ENCODE data around the gene MRPL39. TPM values are rescaled to one million over a fixed set of nuclear protein-coding genes. Genes with fewer than 3 reads are reported as not detected.

The MRPL39 gene
- total RNA-seq, 2 donors from 2014 or later: 25.9 to 35.7 TPM

- TF ChIP-seq, protein P1, sequence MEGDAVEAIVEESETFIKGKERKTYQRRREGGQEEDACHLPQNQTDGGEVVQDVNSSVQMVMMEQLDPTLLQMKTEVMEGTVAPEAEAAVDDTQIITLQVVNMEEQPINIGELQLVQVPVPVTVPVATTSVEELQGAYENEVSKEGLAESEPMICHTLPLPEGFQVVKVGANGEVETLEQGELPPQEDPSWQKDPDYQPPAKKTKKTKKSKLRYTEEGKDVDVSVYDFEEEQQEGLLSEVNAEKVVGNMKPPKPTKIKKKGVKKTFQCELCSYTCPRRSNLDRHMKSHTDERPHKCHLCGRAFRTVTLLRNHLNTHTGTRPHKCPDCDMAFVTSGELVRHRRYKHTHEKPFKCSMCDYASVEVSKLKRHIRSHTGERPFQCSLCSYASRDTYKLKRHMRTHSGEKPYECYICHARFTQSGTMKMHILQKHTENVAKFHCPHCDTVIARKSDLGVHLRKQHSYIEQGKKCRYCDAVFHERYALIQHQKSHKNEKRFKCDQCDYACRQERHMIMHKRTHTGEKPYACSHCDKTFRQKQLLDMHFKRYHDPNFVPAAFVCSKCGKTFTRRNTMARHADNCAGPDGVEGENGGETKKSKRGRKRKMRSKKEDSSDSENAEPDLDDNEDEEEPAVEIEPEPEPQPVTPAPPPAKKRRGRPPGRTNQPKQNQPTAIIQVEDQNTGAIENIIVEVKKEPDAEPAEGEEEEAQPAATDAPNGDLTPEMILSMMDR (IDR thresholded peaks at IDR 0.05): no peak
- Histone ChIP-seq H3K27me3 (no peaks in the 10 kb centered on the region), H3K4me1 (no peaks in the 10 kb centered on the region), H3K36me3 (no peaks in the 10 kb centered on the region), H3K9me3 (peaks cover 0 to 24% of the 10 kb centered on the region in 2 donors), H3K27ac (no peak overlapping the region), H3K4me3 (no peak overlapping the region)
- DNase-seq (ENCODE audit: low spot score): no peak
These were observed 67.7 kb downstream of the MRPL39 start for GRCh38 chr21:25539606-25540005.

DNA sequence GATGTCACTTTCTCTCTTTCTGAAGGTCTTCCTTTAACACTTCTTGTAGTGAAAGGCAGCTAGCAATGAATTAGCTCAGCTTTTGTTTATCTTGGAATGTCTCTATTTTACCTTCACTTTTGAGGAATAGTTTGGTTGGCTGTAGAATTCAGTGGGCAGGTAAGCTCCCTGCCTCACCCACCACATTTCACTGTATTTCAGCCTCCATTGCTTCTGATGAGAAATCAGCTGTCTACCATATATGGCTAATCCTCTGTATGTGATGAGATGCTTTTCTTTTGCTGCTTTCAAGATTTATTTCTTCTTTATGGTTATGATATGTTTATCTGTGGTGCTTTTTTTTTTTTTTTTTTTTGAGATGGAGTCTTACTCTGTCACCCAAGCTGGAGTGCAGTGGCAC lies 70.1 kb downstream of the MRPL39 start:
- no peaks in the 10 kb centered on the region for H3K4me1 ChIP-seq
- peaks cover 0 to 24% of the 10 kb centered on the region in 2 donors for H3K9me3 ChIP-seq
- H3K36me3 ChIP-seq: no peaks in the 10 kb centered on the region
- DNase-seq (ENCODE audit: low spot score): no peak
- H3K27me3 ChIP-seq: no peaks in the 10 kb centered on the region
- TF ChIP-seq, protein P1 (IDR thresholded peaks at IDR 0.05): no peak
- no peak overlapping the region for H3K27ac ChIP-seq
- no peak overlapping the region for H3K4me3 ChIP-seq

DNA sequence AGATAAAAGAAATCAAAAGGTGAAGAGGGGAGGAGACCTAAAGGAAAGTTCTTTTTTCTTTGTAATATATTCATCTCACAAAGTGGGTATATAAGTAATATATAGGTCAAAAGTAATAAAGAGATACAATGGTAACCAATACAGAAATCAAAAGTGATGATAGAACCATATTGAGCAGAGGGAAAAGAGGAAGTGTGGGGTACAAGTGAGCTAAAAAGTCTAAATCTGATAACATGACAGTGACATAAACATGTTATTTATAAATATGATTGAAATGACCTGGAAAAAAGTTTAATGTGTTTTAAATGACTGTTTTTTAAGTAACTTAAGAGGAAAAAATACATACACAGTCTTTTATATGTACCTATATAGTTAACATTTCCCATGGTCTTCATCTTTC lies 70.5 kb downstream of the MRPL39 start:
- no peak for DNase-seq (ENCODE audit: low spot score)
- no peak overlapping the region for H3K27ac ChIP-seq
- TF ChIP-seq, protein P1 (IDR thresholded peaks at IDR 0.05): no peak

DNA sequence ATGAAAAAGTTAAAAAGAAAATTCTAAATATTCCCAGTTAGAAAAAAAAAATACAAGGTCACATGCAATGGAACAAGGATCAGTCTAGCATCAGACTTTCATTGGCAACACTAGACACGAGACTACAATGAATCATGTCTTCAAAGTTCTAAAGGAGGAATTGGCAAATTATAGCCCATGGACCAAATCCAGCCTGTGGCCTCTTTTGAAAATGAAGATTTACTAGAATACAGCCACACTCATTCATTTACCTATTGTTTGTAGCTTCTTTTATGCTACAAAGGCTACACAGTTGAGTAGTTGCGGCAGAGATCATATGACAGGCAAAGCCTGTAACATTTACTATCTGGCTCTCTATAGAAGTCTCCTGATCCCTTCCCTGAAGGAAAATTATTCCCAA lies 71.4 kb downstream of the MRPL39 start:
- H3K9me3 ChIP-seq: peaks cover 0 to 24% of the 10 kb centered on the region in 2 donors
- H3K36me3 ChIP-seq: no peaks in the 10 kb centered on the region
- H3K4me1 ChIP-seq: no peaks in the 10 kb centered on the region
- H3K4me3 ChIP-seq: no peak overlapping the region
- TF ChIP-seq, protein P1 (IDR thresholded peaks at IDR 0.05): no peak
- no peaks in the 10 kb centered on the region for H3K27me3 ChIP-seq
- no peak overlapping the region for H3K27ac ChIP-seq
- DNase-seq (ENCODE audit: low spot score): no peak

More for the DNA sequence above, 70.5 kb downstream of the MRPL39 start:
- no peaks in the 10 kb centered on the region for H3K4me1 ChIP-seq
- H3K9me3 ChIP-seq: peaks cover 0 to 24% of the 10 kb centered on the region in 2 donors
- H3K36me3 ChIP-seq: no peaks in the 10 kb centered on the region
- H3K27me3 ChIP-seq: no peaks in the 10 kb centered on the region
- H3K4me3 ChIP-seq: no peak overlapping the region

MicroRNA genes within 50 kb of the gene (microRNA counts, 767-probe panel; counts per million panel counts)
- 2,852 to 7,104 counts per million in 2 donors for microRNA hsa-miR-155-5p

Other genes starting within 250 kb of the MRPL39 start
- gene JAM2, start 31.8 kb upstream of the MRPL39 start, total RNA-seq: 10 to 100 TPM; 12.3 to 15.6 TPM
- gene ATP5PF, start 127.4 kb upstream of the MRPL39 start, total RNA-seq: 100 to 1,000 TPM; 323 to 740 TPM
- gene GABPA, start 127.5 kb upstream of the MRPL39 start, total RNA-seq: 10 to 100 TPM; 13.9 to 18.1 TPM